ENCODE results near the gene NCAPH2. TPM values are rescaled to one million over a fixed set of nuclear protein-coding genes. Genes with fewer than 3 reads are reported as not detected.
"Not testable (repeated sequence)": the region's sequence is repeated elsewhere in the genome, so short reads cannot be mapped to it uniquely, and the experiment has no call there.

The NCAPH2 gene
- total RNA-seq, 2 donors from 2014 or later = 121 to 130 TPM

GRCh38 chr22:50503475-50504145, 4.4 kb upstream of the NCAPH2 start:
- H3K9me3 Mint-ChIP-seq = no peaks in the 10 kb centered on the region
- H3K27ac Mint-ChIP-seq = no peak overlapping the region
- ATAC-seq (no peak), DNase-seq (ENCODE audit: low spot score in 2 of 2) (no peak)
- peaks cover 6 to 11% of the 10 kb centered on the region in 2 donors for H3K36me3 Mint-ChIP-seq

GRCh38 chr22:50504369-50505211, 3.4 kb upstream of the NCAPH2 start:
- H3K27ac Mint-ChIP-seq = no peak overlapping the region
- H3K9me3 Mint-ChIP-seq = no peaks in the 10 kb centered on the region
- no peak for DNase-seq (ENCODE audit: low spot score in 2 of 2)
- H3K36me3 Mint-ChIP-seq = peaks cover 12 to 21% of the 10 kb centered on the region in 2 donors
- ATAC-seq = no peak

- no peak overlapping the region for H3K27ac Mint-ChIP-seq
- ATAC-seq (no peak), DNase-seq (ENCODE audit: low spot score in 2 of 2) (no peak)
- peaks cover 12 to 22% of the 10 kb centered on the region in 2 donors for H3K36me3 Mint-ChIP-seq
- H3K9me3 Mint-ChIP-seq = no peaks in the 10 kb centered on the region
Measured at GRCh38 chr22:50505276-50505775, 2.7 kb upstream of the NCAPH2 start.

DNA sequence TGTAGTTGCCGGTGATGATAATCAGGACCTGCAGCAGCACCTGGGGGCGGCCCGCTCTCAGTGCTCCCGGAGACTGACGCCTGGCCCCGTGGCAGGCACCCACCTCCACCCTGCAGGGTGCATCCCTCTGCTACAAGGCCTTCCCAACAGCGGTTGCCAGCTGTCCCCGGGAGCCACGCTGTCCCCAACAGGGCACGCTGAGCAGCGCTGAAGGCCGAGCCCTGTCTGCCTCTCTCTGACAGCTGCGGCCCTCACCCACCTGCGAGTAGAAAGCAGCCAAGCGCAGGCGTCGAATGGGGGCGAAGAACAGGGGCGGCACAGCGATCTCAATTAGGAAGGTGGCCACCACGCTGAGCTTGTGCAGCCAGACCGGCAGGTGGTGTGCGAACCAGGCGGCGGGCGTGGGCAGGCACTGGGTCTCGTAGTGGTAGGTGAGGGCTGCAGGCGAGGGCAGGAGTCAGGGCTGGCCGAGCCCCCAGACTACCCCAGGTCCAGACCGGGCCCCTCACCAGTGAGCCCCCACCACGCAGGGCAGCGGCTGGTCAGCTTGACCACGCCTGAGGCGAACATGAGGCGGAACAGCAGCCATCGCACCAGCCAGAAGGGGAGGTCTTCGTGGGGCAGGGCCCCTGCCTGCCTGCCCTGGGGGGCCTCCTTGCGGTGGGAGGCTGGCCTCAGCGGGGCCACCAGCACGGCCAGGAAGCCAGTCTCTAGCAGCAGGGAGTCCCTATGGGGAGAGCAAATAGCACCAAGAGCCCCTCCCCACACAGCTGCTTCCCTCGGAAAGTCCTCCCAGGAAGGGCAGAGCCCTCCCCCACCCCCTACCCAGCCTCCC, 2.0 kb upstream of the NCAPH2 start:
- DNase-seq (ENCODE audit: low spot score in 2 of 2) (no peak), ATAC-seq (no peak)
- Mint-ChIP-seq H3K27ac (no peak overlapping the region), H3K36me3 (peaks cover 12 to 22% of the 10 kb centered on the region in 2 donors), H3K9me3 (no peaks in the 10 kb centered on the region)

DNA sequence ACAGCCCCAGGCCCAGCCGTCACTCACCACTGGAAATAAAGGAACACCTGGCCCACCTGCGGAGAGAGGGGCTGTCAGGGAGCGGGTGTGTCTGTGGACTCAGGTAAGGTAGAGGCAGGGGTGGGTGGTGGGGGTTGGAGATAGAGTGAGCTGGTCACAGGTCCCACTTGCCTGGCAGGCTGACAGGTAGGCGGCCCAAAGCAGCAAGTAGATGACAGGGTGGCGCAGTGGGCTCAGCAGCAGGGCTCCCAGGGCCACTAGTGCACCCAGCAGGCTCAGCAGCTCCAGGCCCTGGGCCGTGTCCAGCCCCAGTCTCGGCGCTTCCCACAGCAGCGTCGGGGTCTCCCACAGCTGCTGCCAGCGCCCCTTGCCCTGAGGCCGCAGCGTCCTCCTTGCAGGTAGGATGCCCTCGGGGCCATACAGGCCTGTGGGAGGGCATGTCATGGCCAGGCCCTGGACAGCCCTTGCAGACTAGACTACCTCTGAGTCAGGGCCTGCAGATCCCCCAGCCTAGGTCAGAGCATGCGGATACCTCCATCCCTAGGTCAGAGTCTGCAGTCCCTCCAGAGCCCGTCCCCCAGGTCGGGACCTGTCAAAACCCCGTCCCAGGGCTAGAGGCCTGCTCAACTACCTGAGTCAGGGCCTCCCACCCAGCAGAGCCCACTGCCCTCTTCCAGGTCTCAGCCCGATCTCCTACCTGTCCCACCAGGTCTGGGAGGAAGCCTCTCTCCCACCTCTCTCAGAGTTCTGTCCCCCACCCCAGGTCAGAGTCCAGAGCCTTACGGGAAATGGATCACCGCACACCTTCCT, 1.2 kb upstream of the NCAPH2 start:
- H3K9me3 Mint-ChIP-seq = no peaks in the 10 kb centered on the region
- peak in 1 of 2 donors; percentile 9 for ATAC-seq
- no peak for DNase-seq (ENCODE audit: low spot score in 2 of 2)
- peak overlapping the region; percentile 89 to 98 for H3K27ac Mint-ChIP-seq
- peaks cover 12 to 22% of the 10 kb centered on the region in 2 donors for H3K36me3 Mint-ChIP-seq

- peak; percentile 83 to 86 for ATAC-seq
- Mint-ChIP-seq H3K27ac (peak within 1 kb of the TSS; percentile 89 to 98), H3K36me3 (peaks cover 12 to 27% of the 10 kb centered on the region in 2 donors), H3K9me3 (no peaks in the 10 kb centered on the region)
- DNase-seq (ENCODE audit: low spot score in 2 of 2) = peak; percentile 91 to 93
Measured at GRCh38 chr22:50507421-50507990, 518 bp upstream of the NCAPH2 start, which contains the start of gene LMF2. Gene LMF2 (minus strand): TSS chr22:50507702. CDS start chr22:50507675, 27 bp downstream.

DNA sequence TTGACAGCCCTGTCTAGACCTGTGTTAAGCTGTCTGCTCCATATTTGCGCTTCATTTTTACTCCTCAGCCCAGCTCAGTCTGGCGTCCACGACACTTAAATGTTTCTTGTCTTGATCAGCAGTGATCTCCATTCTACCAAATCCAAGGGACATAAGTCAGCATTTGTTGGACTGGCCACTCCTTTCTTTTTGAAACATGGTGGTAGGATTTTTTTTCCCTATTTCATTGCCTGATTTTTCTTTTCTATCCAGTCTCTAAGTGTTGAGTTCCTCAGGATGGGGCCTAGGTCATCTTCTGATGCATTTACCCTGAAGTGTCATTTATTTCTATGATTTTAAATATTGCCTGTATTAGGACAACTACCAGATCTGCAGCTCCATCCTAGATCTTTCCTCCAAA, 873 bp downstream of the NCAPH2 start:
- H3K9me3 Mint-ChIP-seq = no peaks in the 10 kb centered on the region
- ATAC-seq (no peak), DNase-seq (ENCODE audit: low spot score in 2 of 2) (no peak)
- H3K36me3 Mint-ChIP-seq = peaks cover 12 to 29% of the 10 kb centered on the region in 2 donors
- peak overlapping the region; percentile 89 to 94 for H3K27ac Mint-ChIP-seq

DNA sequence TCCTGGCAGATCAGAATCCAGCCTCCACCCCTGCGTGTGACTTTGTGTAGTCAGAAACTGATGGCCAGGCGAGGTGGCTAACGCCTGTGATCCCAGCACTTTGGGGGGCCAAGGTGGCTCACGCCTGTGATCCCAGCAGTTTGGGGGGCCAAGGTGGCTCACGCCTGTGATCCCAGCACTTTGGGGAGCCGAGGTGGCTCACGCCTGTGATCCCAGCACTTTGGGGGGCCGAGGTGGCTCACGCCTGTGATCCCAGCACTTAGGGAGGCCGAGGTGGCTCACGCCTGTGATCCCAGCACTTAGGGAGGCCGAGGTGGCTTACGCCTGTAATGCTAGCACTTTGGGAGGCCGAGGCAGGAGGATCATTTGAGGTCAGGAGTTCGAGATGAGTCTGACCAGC, 5.2 kb downstream of the NCAPH2 start:
- Mint-ChIP-seq H3K27ac (peak overlapping the region in 1 of 2 donors; percentile 75), H3K9me3 (no peaks in the 10 kb centered on the region), H3K36me3 (peaks cover 19 to 21% of the 10 kb centered on the region in 2 donors)
- no peak for DNase-seq (ENCODE audit: low spot score in 2 of 2)
- ATAC-seq = no peak

DNA sequence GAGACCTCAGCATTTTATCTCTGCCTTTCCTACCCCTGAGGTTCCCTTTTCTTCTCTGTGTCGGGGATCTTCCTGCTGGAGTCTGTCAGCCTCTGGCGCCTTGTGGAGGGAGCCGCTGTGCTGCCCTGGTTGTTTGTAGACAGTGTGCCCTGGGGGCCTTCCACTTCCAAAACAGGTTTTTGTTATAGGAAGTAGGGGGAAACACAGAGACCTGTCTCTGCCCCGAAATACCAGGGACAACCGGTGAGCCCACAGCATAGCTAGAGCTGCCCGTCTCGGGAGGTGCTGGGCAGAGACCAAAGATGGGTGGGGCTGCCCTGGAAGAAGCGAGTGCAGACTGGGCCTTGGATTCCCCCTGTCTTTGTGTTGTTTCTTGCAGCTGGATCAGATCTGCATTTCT, 8.0 kb downstream of the NCAPH2 start:
- H3K27ac Mint-ChIP-seq = no peak overlapping the region
- ATAC-seq (no peak), DNase-seq (ENCODE audit: low spot score in 2 of 2) (no peak)
- H3K9me3 Mint-ChIP-seq = no peaks in the 10 kb centered on the region
- H3K36me3 Mint-ChIP-seq = peaks cover 7 to 20% of the 10 kb centered on the region in 2 donors

DNA sequence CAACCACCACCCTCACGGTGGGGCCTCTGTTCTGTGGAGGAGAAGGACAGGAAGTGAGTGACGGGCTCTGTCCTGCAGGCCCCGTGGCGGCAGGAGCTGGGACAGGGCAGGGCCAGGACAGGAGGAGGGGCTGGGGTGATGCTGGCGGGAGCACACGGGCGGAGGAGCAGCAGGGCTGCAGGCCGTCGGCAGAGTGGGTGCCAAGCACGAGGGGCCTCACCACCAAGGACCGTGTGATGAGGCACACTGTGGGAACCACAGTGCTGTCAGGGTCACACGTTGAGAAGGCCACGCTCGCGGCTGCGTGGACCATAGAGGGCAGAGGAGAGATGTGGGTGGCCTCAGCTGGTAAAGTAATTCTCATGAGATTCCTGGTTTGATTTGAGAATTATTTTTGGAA, 8.9 kb downstream of the NCAPH2 start:
- DNase-seq (ENCODE audit: low spot score in 2 of 2) (no peak), ATAC-seq (no peak)
- H3K36me3 Mint-ChIP-seq = peaks cover 7 to 20% of the 10 kb centered on the region in 2 donors
- H3K27ac Mint-ChIP-seq = no peak overlapping the region
- no peaks in the 10 kb centered on the region for H3K9me3 Mint-ChIP-seq

DNA sequence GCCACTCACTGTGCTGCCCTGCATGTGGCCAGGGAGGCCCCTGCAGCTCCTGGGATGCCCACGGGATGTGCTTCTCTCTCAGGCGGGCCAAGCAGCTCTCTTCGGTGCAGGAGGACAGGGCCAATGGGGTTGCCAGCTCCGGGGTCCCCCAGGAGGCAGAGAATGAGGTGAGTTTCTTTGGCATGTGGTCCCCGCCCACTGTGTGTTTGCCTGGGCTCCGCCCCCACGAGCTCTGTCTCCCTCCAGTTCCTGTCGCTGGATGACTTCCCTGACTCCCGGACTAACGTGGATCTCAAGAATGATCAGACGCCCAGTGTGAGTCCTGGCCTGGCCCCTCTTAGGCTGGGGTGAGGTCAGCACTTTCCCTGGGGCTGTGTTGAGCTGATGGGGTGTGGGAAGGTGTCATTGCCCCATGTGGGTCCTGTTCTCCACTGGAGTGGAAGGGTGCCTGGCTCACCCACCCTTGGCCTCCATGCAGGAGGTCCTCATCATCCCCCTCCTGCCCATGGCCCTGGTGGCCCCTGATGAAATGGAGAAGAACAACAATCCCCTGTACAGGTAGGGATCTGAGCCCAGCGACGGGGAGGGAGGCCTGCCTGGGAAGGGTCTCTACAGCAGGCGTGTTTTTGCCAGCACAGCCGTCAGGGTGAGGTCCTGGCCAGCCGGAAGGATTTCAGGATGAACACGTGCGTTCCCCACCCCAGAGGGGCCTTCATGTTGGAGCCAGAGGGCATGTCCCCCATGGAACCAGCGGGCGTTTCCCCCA, 9.7 kb downstream of the NCAPH2 start:
- no peak overlapping the region for H3K27ac Mint-ChIP-seq
- no peak for DNase-seq (ENCODE audit: low spot score in 2 of 2)
- ATAC-seq = no peak
- H3K36me3 Mint-ChIP-seq = peaks cover under 1 to 20% of the 10 kb centered on the region in 2 donors
- H3K9me3 Mint-ChIP-seq = no peaks in the 10 kb centered on the region

DNA sequence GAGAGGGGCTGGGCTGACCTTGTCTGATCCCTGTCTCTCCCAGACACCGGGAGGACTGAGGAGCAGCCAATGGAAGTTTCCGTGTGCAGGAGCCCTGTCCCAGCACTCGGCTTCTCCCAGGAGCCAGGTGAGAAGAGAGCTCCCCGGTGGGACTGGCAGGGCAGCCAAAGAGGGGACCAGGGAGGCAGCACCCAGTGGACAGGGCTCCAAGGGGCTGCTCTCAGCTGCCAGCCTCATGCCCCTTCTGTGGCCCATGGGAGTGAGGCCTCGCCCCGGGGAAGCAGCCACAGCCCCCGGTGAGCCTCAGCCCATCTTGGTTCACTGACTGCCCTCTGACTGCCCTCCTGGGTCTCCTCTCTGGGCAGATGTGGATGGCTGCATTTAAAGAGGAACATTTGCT, 10.6 kb downstream of the NCAPH2 start:
- Mint-ChIP-seq H3K36me3 (peaks cover 0 to 20% of the 10 kb centered on the region in 2 donors), H3K27ac (no peak overlapping the region), H3K9me3 (no peaks in the 10 kb centered on the region)
- DNase-seq (ENCODE audit: low spot score in 2 of 2) = no peak
- no peak for ATAC-seq

GRCh38 chr22:50519151-50519550, 11.1 kb downstream of the NCAPH2 start:
- Mint-ChIP-seq H3K9me3 (no peaks in the 10 kb centered on the region), H3K27ac (no peak overlapping the region), H3K36me3 (peaks cover 0 to 20% of the 10 kb centered on the region in 2 donors)
- DNase-seq (ENCODE audit: low spot score in 2 of 2) (no peak), ATAC-seq (no peak)

DNA sequence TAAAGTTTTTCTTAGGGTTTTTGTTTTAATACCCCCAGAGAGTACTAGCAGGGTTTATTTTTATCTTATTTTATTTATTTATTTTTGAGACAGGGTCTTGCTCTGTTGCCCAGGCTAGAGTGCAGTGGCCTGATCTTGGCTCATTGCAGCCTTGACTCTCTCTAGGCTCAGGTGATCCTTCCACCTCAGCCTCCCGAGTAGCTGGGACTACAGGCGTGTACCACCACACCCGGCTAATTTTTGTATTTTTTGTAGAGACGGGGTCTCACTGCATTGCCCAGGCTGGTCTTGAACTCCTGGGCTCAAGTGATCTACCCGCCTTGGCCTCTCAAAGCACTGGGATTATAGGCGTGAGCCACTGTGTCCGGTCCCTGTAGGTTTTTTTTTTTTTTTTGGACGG, 12.2 kb downstream of the NCAPH2 start:
- not testable (repeated sequence) for H3K9me3 Mint-ChIP-seq; H3K27ac Mint-ChIP-seq; DNase-seq (ENCODE audit: low spot score in 2 of 2); ATAC-seq
- peaks cover 7 to 22% of the 10 kb centered on the region in 2 donors for H3K36me3 Mint-ChIP-seq

Measured in activated naive CD4-positive, alpha-beta T cell treated with anti-CD3 and anti-CD28 coated beads, Interleukin-2, amount 50 U/mL, for 72 hours (primary cell).